Breast epithelium (tissue), 4 donors: ENCODE measurements around the gene YARS2. TPM values are rescaled to one million over a fixed set of nuclear protein-coding genes. Genes with fewer than 3 reads are reported as not detected.

Experiments used
- DNase-seq, 2 donors: peaks; one replicate each; pipeline ENCODE4 v3.0.0-alpha.2; 2019; ENCODE audit warnings: low spot score in 2 of 2
- H3K27ac ChIP-seq, 2 donors: fragments of 200-600 bp; sonication (generic) in 1 of 2; one replicate each; pipeline ENCODE4 v1.5.1; 2016 to 2019; ENCODE audit warnings: mild to moderate bottlenecking in 1 of 2
- H3K27me3 ChIP-seq, 2 donors: fragments of 200-600 bp; sonication (generic) in 1 of 2; one replicate each; pipeline versions ENCODE4 v1.5.1 to v1.6.0; 2017 to 2019; ENCODE audit warnings: control low read depth in 1 of 2, mild to moderate bottlenecking in 1 of 2
- H3K36me3 ChIP-seq: fragments of 200-600 bp; one replicate; pipeline ENCODE4 v1.5.1; 2019
- H3K4me1 ChIP-seq, 2 donors: fragments of 200-600 bp; sonication (generic); one replicate each; pipeline ENCODE4 v1.5.1; 2016 to 2019; ENCODE audit warnings: control low read depth in 1 of 2
- H3K4me3 ChIP-seq, 3 donors: fragments of 200-600 bp; sonication (generic); 1 replicate in 2 of 3; 2 replicates in 1 of 3; pipeline ENCODE4 v1.5.1; 2016 to 2019; ENCODE audit warnings: mild to moderate bottlenecking in 3 of 3, moderate library complexity in 2 of 3
- H3K9me3 ChIP-seq, 2 donors: fragments of 200-600 bp; sonication (generic) in 1 of 2; one replicate each; pipeline ENCODE4 v1.5.1; 2016 to 2019; ENCODE audit warnings: control low read depth in 1 of 2
- CTCF ChIP-seq, 3 donors: fragments of 450-650 bp; IDR thresholded peaks; one replicate each; pipeline ENCODE4 v1.5.1; 2016 to 2017; ENCODE audit warnings: antibody characterized with exemption in 3 of 3, mild to moderate bottlenecking in 3 of 3, moderate library complexity in 3 of 3
- POLR2A ChIP-seq: fragments of 450-650 bp; IDR thresholded peaks from one replicate; pipeline ENCODE4 v1.6.1; 2016; ENCODE audit warnings: antibody characterized with exemption, mild to moderate bottlenecking, moderate library complexity
- POLR2AphosphoS5 ChIP-seq, 3 donors: sonication (generic); formaldehyde crosslinking; IDR thresholded peaks; one replicate each; pipeline ENCODE4 v1.6.1; 2017; ENCODE audit warnings: antibody characterized with exemption in 3 of 3
- intact Hi-C: fragments of 100-400 bp; cut with DNase I; formaldehyde crosslinking; loops from one replicate; pipeline ENCODE4 v1.15.1; 2023; ENCODE audit warnings: low total_unique reads
- total RNA-seq, 3 donors: library from RNA; depleted of rRNA; stranded (reverse); fragments of >200 nt; gene quantifications; one replicate each; pipeline ENCODE4 v1.1.0, GENCODE V29; 2016

The YARS2 gene
- total RNA-seq, 3 donors from 2014 or later, result 23.0 to 27.4 (median 23.9) TPM

- intact Hi-C loops, result no loop called here
- Histone ChIP-seq H3K4me3 (no peak overlapping the region), H3K27me3 (peaks cover 0 to 6% of the 10 kb centered on the region in 2 donors), H3K4me1 (no peaks in the 10 kb centered on the region), H3K36me3 (no peaks in the 10 kb centered on the region), H3K9me3 (no peaks in the 10 kb centered on the region), H3K27ac (no peak overlapping the region)
- DNase-seq, result no peak
- TF ChIP-seq POLR2AphosphoS5 (IDR thresholded peaks at IDR 0.05), result no peak
- no peak for TF ChIP-seq POLR2A
- no peak for TF ChIP-seq CTCF (IDR thresholded peaks at IDR 0.05)
Measured at GRCh38 chr12:32768518-32768917, 12.8 kb upstream of the YARS2 start.

GRCh38 chr12:32765906-32766305 is 10.2 kb upstream of the YARS2 start:
- Histone ChIP-seq H3K27me3 (peaks cover 0 to 6% of the 10 kb centered on the region in 2 donors), H3K4me3 (no peak overlapping the region), H3K9me3 (no peaks in the 10 kb centered on the region), H3K36me3 (no peaks in the 10 kb centered on the region), H3K4me1 (no peaks in the 10 kb centered on the region), H3K27ac (no peak overlapping the region)
- DNase-seq, result no peak
- intact Hi-C loops, result no loop called here
- no peak for TF ChIP-seq CTCF (IDR thresholded peaks at IDR 0.05)
- TF ChIP-seq POLR2AphosphoS5 (IDR thresholded peaks at IDR 0.05), result no peak
- TF ChIP-seq POLR2A, result no peak

GRCh38 chr12:32761716-32762115 is 6.0 kb upstream of the YARS2 start:
- intact Hi-C loops, result no loop called here
- TF ChIP-seq CTCF (IDR thresholded peaks at IDR 0.05) (no peak), POLR2A (no peak), POLR2AphosphoS5 (IDR thresholded peaks at IDR 0.05) (no peak)
- Histone ChIP-seq H3K36me3 (no peaks in the 10 kb centered on the region), H3K4me3 (no peak overlapping the region), H3K9me3 (no peaks in the 10 kb centered on the region), H3K27ac (no peak overlapping the region), H3K4me1 (no peaks in the 10 kb centered on the region), H3K27me3 (no peaks in the 10 kb centered on the region)
- no peak for DNase-seq

GRCh38 chr12:32757157-32757556 is 1.5 kb upstream of the YARS2 start:
- no peaks in the 10 kb centered on the region for H3K9me3 ChIP-seq
- TF ChIP-seq POLR2A (no peak), POLR2AphosphoS5 (IDR thresholded peaks at IDR 0.05) (no peak), CTCF (IDR thresholded peaks at IDR 0.05) (no peak)
- intact Hi-C loops, result loop anchor here (10.0 kb wide), 1 partner anchor 1268 kb away; the partner anchor contains the start of gene ALG10

GRCh38 chr12:32756476-32757066 is 874 bp upstream of the YARS2 start:
- Histone ChIP-seq H3K9me3 (no peaks in the 10 kb centered on the region), H3K27me3 (no peaks in the 10 kb centered on the region), H3K36me3 (no peaks in the 10 kb centered on the region), H3K27ac (peak overlapping the region in 1 of 2 donors; percentile 91), H3K4me3 (peak overlapping the region; percentile 82 to 98 (median 97)), H3K4me1 (peaks cover 3 to 5% of the 10 kb centered on the region in 2 donors)
- no peak for DNase-seq
- no peak for TF ChIP-seq POLR2AphosphoS5 (IDR thresholded peaks at IDR 0.05)
- no peak for TF ChIP-seq CTCF (IDR thresholded peaks at IDR 0.05)
- TF ChIP-seq POLR2A, result no peak
- intact Hi-C loops, result loop anchor here (10.0 kb wide), 1 partner anchor 1268 kb away; the partner anchor contains the start of gene ALG10

More at GRCh38 chr12:32757157-32757556, 1.5 kb upstream of the YARS2 start:
- no peaks in the 10 kb centered on the region for H3K27me3 ChIP-seq
- H3K36me3 ChIP-seq, result no peaks in the 10 kb centered on the region
- no peak overlapping the region for H3K4me3 ChIP-seq
- no peak overlapping the region for H3K27ac ChIP-seq
- H3K4me1 ChIP-seq, result peaks cover 3 to 5% of the 10 kb centered on the region in 2 donors
- no peak for DNase-seq
